ENCODE data around the gene HPSE2. TPM values are rescaled to one million over a fixed set of nuclear protein-coding genes. Genes with fewer than 3 reads are reported as not detected.

The HPSE2 gene
- total RNA-seq, 1 experiment from 2014 or later = not detected

GRCh38 chr10:98611436-98611835 lies 624.2 kb downstream of the HPSE2 start:
- Histone ChIP-seq H3K36me3 (ENCODE audit: control insufficient read depth, insufficient read depth, low read length) (no peaks in the 10 kb centered on the region), H3K27me3 (replicated peaks; ENCODE audit: control insufficient read depth, insufficient read depth, low read length) (no peaks in the 10 kb centered on the region; the same call in 1 of the 2 replicates), H3K4me3 (ENCODE audit: low read depth, low read length) (no peak overlapping the region), H3K4me1 (no peaks in the 10 kb centered on the region), H3K9me3 (no peaks in the 10 kb centered on the region)
- Mint-ChIP-seq H3K36me3 (ENCODE audit: insufficient read depth, unreplicated experiment) (no peaks in the 10 kb centered on the region), H3K27me3 (ENCODE audit: insufficient read depth, unreplicated experiment) (peaks cover 18% of the 10 kb centered on the region), H3K9me3 (ENCODE audit: unreplicated experiment) (no peaks in the 10 kb centered on the region), H3K4me3 (ENCODE audit: unreplicated experiment) (no peak overlapping the region), H3K4me1 (ENCODE audit: low read depth, unreplicated experiment) (no peaks in the 10 kb centered on the region), H3K27ac (ENCODE audit: unreplicated experiment) (no peak overlapping the region)
- intact Hi-C loops (cut with micrococcal nuclease; ENCODE audit: unreplicated experiment) = no loop called here
- ChIA-PET POLR2A (no interaction called here), CTCF (no interaction called here)
- DNase-seq = peak in 1 of 2 experiments; percentile 8
- no TSS peak for BruUV-seq (replicated peaks)
- TF ChIP-seq CTCF (IDR thresholded peaks at IDR 0.05; ENCODE audit: insufficient read depth in 1 of 2, low read depth in 1 of 2, low read length in 1 of 2, severe bottlenecking in 1 of 2, unreplicated experiment in 1 of 2) = no peak

- no TSS peak for BruUV-seq (replicated peaks)
Observed at GRCh38 chr10:98610836-98611235, 624.8 kb downstream of the HPSE2 start.

GRCh38 chr10:98610301-98610700 lies 625.4 kb downstream of the HPSE2 start:
- Mint-ChIP-seq H3K27ac (ENCODE audit: unreplicated experiment) (no peak overlapping the region), H3K4me3 (ENCODE audit: unreplicated experiment) (no peak overlapping the region), H3K4me1 (ENCODE audit: low read depth, unreplicated experiment) (no peaks in the 10 kb centered on the region), H3K27me3 (ENCODE audit: insufficient read depth, unreplicated experiment) (peaks cover 18% of the 10 kb centered on the region), H3K9me3 (ENCODE audit: unreplicated experiment) (no peaks in the 10 kb centered on the region), H3K36me3 (ENCODE audit: insufficient read depth, unreplicated experiment) (no peaks in the 10 kb centered on the region)
- CTCF ChIA-PET = no interaction called here
- no peak for DNase-seq
- H3K4me1 ChIP-seq = no peaks in the 10 kb centered on the region
- TF ChIP-seq CTCF (IDR thresholded peaks at IDR 0.05; ENCODE audit: insufficient read depth in 1 of 2, low read depth in 1 of 2, low read length in 1 of 2, severe bottlenecking in 1 of 2, unreplicated experiment in 1 of 2) = no peak
- POLR2A ChIA-PET = no interaction called here
- H3K36me3 ChIP-seq (ENCODE audit: control insufficient read depth, insufficient read depth, low read length) = no peaks in the 10 kb centered on the region
- intact Hi-C loops (cut with micrococcal nuclease; ENCODE audit: unreplicated experiment) = no loop called here
- H3K9me3 ChIP-seq = no peaks in the 10 kb centered on the region
- no TSS peak for BruUV-seq (replicated peaks)
- no peak overlapping the region for H3K4me3 ChIP-seq (ENCODE audit: low read depth, low read length)
- no peaks in the 10 kb centered on the region for H3K27me3 ChIP-seq (replicated peaks; ENCODE audit: control insufficient read depth, insufficient read depth, low read length)

More at GRCh38 chr10:98610836-98611235, 624.8 kb downstream of the HPSE2 start:
- H3K36me3 Mint-ChIP-seq (ENCODE audit: insufficient read depth, unreplicated experiment) = no peaks in the 10 kb centered on the region
- no peaks in the 10 kb centered on the region for H3K4me1 Mint-ChIP-seq (ENCODE audit: low read depth, unreplicated experiment)
- POLR2A ChIA-PET = no interaction called here
- peaks cover 21% of the 10 kb centered on the region for H3K27me3 Mint-ChIP-seq (ENCODE audit: insufficient read depth, unreplicated experiment)
- no peak for DNase-seq
- no peak overlapping the region for H3K27ac Mint-ChIP-seq (ENCODE audit: unreplicated experiment)
- H3K4me3 ChIP-seq (ENCODE audit: low read depth, low read length) = no peak overlapping the region
- no peaks in the 10 kb centered on the region for H3K36me3 ChIP-seq (ENCODE audit: control insufficient read depth, insufficient read depth, low read length)
- TF ChIP-seq CTCF (IDR thresholded peaks at IDR 0.05; ENCODE audit: insufficient read depth in 1 of 2, low read depth in 1 of 2, low read length in 1 of 2, severe bottlenecking in 1 of 2, unreplicated experiment in 1 of 2) = no peak
- H3K9me3 ChIP-seq = no peaks in the 10 kb centered on the region
- CTCF ChIA-PET = no interaction called here
- intact Hi-C loops (cut with micrococcal nuclease; ENCODE audit: unreplicated experiment) = no loop called here
- no peaks in the 10 kb centered on the region for H3K9me3 Mint-ChIP-seq (ENCODE audit: unreplicated experiment)
- no peak overlapping the region for H3K4me3 Mint-ChIP-seq (ENCODE audit: unreplicated experiment)
- H3K27me3 ChIP-seq (replicated peaks; ENCODE audit: control insufficient read depth, insufficient read depth, low read length) = no peaks in the 10 kb centered on the region
- H3K4me1 ChIP-seq = no peaks in the 10 kb centered on the region

Data from Caco-2 (cell line).